Right atrium auricular region (tissue), 2 donors: ENCODE data around the gene ANKS1B. TPM values are rescaled to one million over a fixed set of nuclear protein-coding genes. Genes with fewer than 3 reads are reported as not detected.
"Not testable (repeated sequence)": the region's sequence is repeated elsewhere in the genome, so short reads cannot be mapped to it uniquely, and the experiment has no call there.

Experiments
- DNase-seq: peaks from one replicate; pipeline ENCODE4 v3.0.0-alpha.2; 2019; ENCODE audit warnings: low spot score
- H3K27ac ChIP-seq, 2 donors: fragments of 200-600 bp; sonication (generic); 1 replicate in 1 of 2; 2 replicates in 1 of 2; pipeline ENCODE4 v1.5.1; 2016 to 2019
- H3K27me3 ChIP-seq, 2 donors: fragments of 200-600 bp; sonication (generic); one replicate each; pipeline versions ENCODE4 v1.5.1 to v1.6.0; 2017 to 2019
- H3K36me3 ChIP-seq: fragments of 200-600 bp; sonication (generic); one replicate; pipeline ENCODE4 v1.5.1; 2016
- H3K4me1 ChIP-seq, 2 donors: fragments of 200-600 bp; sonication (generic); one replicate each; pipeline versions ENCODE4 v1.5.1 to v1.6.0; 2017 to 2019
- H3K4me3 ChIP-seq, 2 donors: fragments of 200-600 bp; sonication (generic); 1 replicate in 1 of 2; 2 replicates in 1 of 2; pipeline ENCODE4 v1.5.1; 2017 to 2019; ENCODE audit warnings: mild to moderate bottlenecking in 1 of 2, moderate library complexity in 1 of 2
- H3K9me3 ChIP-seq, 2 donors: fragments of 200-600 bp; sonication (generic); one replicate each; pipeline ENCODE4 v1.5.1; 2019
- CTCF ChIP-seq, 2 donors: fragments of 200-600 bp; sonication (generic); IDR thresholded peaks; one replicate each; pipeline ENCODE4 v1.5.1; 2019; ENCODE audit warnings: antibody characterized with exemption in 2 of 2
- total RNA-seq, 2 donors: library from RNA; depleted of rRNA; stranded (reverse); fragments of >200 nt; gene quantifications; one replicate each; pipeline ENCODE4 v1.1.0, GENCODE V29; 2016

ANKS1B gene
- total RNA-seq, 2 donors from 2014 or later, result 2.4 to 3.1 TPM

GRCh38 chr12:98847242-98847641, 1137.5 kb downstream of the ANKS1B start:
- no peaks in the 10 kb centered on the region for H3K4me1 ChIP-seq
- no peaks in the 10 kb centered on the region for H3K9me3 ChIP-seq
- no peak for DNase-seq
- no peak overlapping the region for H3K4me3 ChIP-seq
- no peak for TF ChIP-seq CTCF (IDR thresholded peaks at IDR 0.05)
- H3K27ac ChIP-seq, result no peak overlapping the region
- no peaks in the 10 kb centered on the region for H3K27me3 ChIP-seq
- no peaks in the 10 kb centered on the region for H3K36me3 ChIP-seq

GRCh38 chr12:98845957-98846356, 1138.8 kb downstream of the ANKS1B start:
- H3K4me1 ChIP-seq, result no peaks in the 10 kb centered on the region
- H3K27me3 ChIP-seq, result no peaks in the 10 kb centered on the region
- H3K9me3 ChIP-seq, result no peaks in the 10 kb centered on the region
- H3K4me3 ChIP-seq, result no peak overlapping the region
- no peak overlapping the region for H3K27ac ChIP-seq
- TF ChIP-seq CTCF (IDR thresholded peaks at IDR 0.05), result no peak
- no peaks in the 10 kb centered on the region for H3K36me3 ChIP-seq
- no peak for DNase-seq

- no peak for TF ChIP-seq CTCF (IDR thresholded peaks at IDR 0.05)
- H3K4me1 ChIP-seq, result no peaks in the 10 kb centered on the region
These were observed 1144.4 kb downstream of the ANKS1B start for GRCh38 chr12:98840325-98840724.

GRCh38 chr12:98838231-98838647, 1146.5 kb downstream of the ANKS1B start:
- peak in 1 of 2 donors; percentile 46 for TF ChIP-seq CTCF (IDR thresholded peaks at IDR 0.05)
- Histone ChIP-seq H3K4me3 (no peak overlapping the region), H3K9me3 (no peaks in the 10 kb centered on the region), H3K4me1 (no peaks in the 10 kb centered on the region), H3K27me3 (no peaks in the 10 kb centered on the region), H3K36me3 (no peaks in the 10 kb centered on the region), H3K27ac (no peak overlapping the region)
- no peak for DNase-seq

More at GRCh38 chr12:98840325-98840724, 1144.4 kb downstream of the ANKS1B start:
- DNase-seq, result no peak
- Histone ChIP-seq H3K27me3 (no peaks in the 10 kb centered on the region), H3K36me3 (no peaks in the 10 kb centered on the region), H3K4me3 (no peak overlapping the region), H3K9me3 (no peaks in the 10 kb centered on the region), H3K27ac (no peak overlapping the region)

GRCh38 chr12:98837134-98837752, 1147.5 kb downstream of the ANKS1B start:
- H3K4me3 ChIP-seq, H3K36me3 ChIP-seq, H3K4me1 ChIP-seq, H3K27me3 ChIP-seq, H3K9me3 ChIP-seq, DNase-seq, H3K27ac ChIP-seq: not testable (repeated sequence)

DNA sequence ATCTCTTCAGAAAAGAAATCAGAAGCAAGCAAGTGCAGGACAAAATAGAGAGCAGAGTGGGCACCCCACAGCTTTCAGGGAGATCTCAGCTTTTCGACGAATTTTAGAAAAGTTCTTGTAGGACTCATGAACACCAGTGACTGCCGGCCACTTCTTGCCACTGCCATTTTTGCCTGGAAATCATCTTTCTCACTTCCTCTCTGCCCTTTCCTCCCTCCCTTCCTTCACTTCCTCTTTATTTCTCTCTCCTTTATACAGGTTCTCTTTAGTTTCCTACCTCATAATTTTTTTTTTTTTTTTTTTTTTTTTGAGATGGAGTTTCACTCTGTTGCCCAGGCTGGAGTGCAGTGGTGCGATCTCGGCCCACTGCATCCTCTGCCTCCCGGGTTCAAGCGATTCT, 1154.1 kb downstream of the ANKS1B start:
- no peak for DNase-seq
- H3K27ac ChIP-seq, result no peak overlapping the region
- H3K4me3 ChIP-seq, result no peak overlapping the region
- no peaks in the 10 kb centered on the region for H3K36me3 ChIP-seq
- H3K9me3 ChIP-seq, result no peaks in the 10 kb centered on the region
- H3K27me3 ChIP-seq, result no peaks in the 10 kb centered on the region
- H3K4me1 ChIP-seq, result no peaks in the 10 kb centered on the region
- no peak for TF ChIP-seq CTCF (IDR thresholded peaks at IDR 0.05)
